IMR-90 (cell line): Measurements from ENCODE around the gene PTGR2. TPM values are rescaled to one million over a fixed set of nuclear protein-coding genes. Genes with fewer than 3 reads are reported as not detected.
A peak's percentile ranks its signal among the peaks of the same experiment; 100 is the strongest.

Experiments used
- ATAC-seq: fragments of 200-7000 bp; cut with Tn5 transposase; 2 replicates; pipeline ENCODE4 v1.9.1; 2020; ENCODE audit warnings: low read depth, mild to moderate bottlenecking, moderate library complexity
- BruUV-seq: library from RNA; stranded (reverse); fragments of 400-500 nt; replicated peaks from 2 replicates; lab custom pipeline; 2021; lab: Mats Ljungman, UMichigan
- CTCF ChIA-PET: fragments of 300-600 bp; formaldehyde crosslinking; extraction: SDS; loops from one replicate; lab custom pipeline; 2021; ENCODE audit warnings: antibody characterized with exemption; lab: Yijun Ruan, JAX
- POLR2A ChIA-PET: fragments of 300-600 bp; sonication (Branson Sonifier 250); formaldehyde crosslinking; loops from one replicate; lab custom pipeline; 2022; ENCODE audit warnings: antibody characterized with exemption; ENCODE audit not compliant: unreplicated experiment; lab: Charles Lee
- DNase-seq: peaks from one replicate; pipeline ENCODE4 v3.0.0; 2013
- H2AFZ ChIP-seq: replicated peaks from 2 replicates; pipeline ENCODE3; 2013; ENCODE audit warnings: low read length, mild to moderate bottlenecking; ENCODE audit not compliant: poor library complexity
- H2AK5ac ChIP-seq: 2 replicates; pipeline ENCODE4 v1.6.1; 2013; ENCODE audit warnings: low read depth, low read length, inconsistent platforms
- H2AK9ac ChIP-seq: replicated peaks from 2 replicates; pipeline ENCODE3; 2013; ENCODE audit warnings: mild to moderate bottlenecking, low read depth, low read length, moderate library complexity; ENCODE audit not compliant: poor library complexity
- H2BK120ac ChIP-seq: 2 replicates; pipeline ENCODE4 v1.6.1; 2013; ENCODE audit warnings: low read depth, low read length, inconsistent platforms
- H2BK15ac ChIP-seq: 3 replicates; pipeline ENCODE4 v1.6.1; 2013; ENCODE audit warnings: low read depth, low read length, inconsistent platforms
- H2BK20ac ChIP-seq: 2 replicates; pipeline ENCODE4 v1.6.1; 2013; ENCODE audit warnings: low read depth, mild to moderate bottlenecking, inconsistent platforms, low read length, moderate library complexity
- H2BK5ac ChIP-seq: 2 replicates; pipeline ENCODE4 v1.6.1; 2013; ENCODE audit warnings: mild to moderate bottlenecking, low read depth, low read length, inconsistent platforms; ENCODE audit not compliant: poor library complexity, severe bottlenecking
- H3K14ac ChIP-seq: replicated peaks from 2 replicates; pipeline ENCODE4 v1.6.1; 2013; ENCODE audit warnings: low read depth, low read length, inconsistent platforms
- H3K18ac ChIP-seq: 2 replicates; pipeline ENCODE4 v1.6.1; 2013; ENCODE audit warnings: low read depth, low read length, control low read depth
- H3K23ac ChIP-seq: 2 replicates; pipeline ENCODE4 v1.6.1; 2013; ENCODE audit warnings: low read depth, low read length, inconsistent platforms
- H3K27ac ChIP-seq: 2 replicates; pipeline ENCODE4 v1.5.1; 2013; ENCODE audit warnings: mild to moderate bottlenecking, control low read depth, low read length; ENCODE audit not compliant: insufficient read depth
- H3K27me3 ChIP-seq: 2 replicates; pipeline ENCODE4 v1.6.1; 2013; ENCODE audit warnings: low read length; ENCODE audit not compliant: control insufficient read depth, insufficient read depth
- H3K36me3 ChIP-seq: 2 replicates; pipeline ENCODE4 v1.6.1; 2013; ENCODE audit warnings: low read length, mixed read lengths; ENCODE audit not compliant: control insufficient read depth, insufficient read depth
- H3K4ac ChIP-seq: 2 replicates; pipeline ENCODE4 v1.6.1; 2013; ENCODE audit warnings: low read depth, low read length, inconsistent platforms
- H3K4me1 ChIP-seq: 2 replicates; pipeline ENCODE4 v1.6.1; 2013; ENCODE audit warnings: low read length, mixed read lengths; ENCODE audit not compliant: control insufficient read depth, insufficient read depth
- H3K4me2 ChIP-seq: 2 replicates; pipeline ENCODE4 v1.6.1; 2013; ENCODE audit warnings: low read depth, mild to moderate bottlenecking, control low read depth, low read length, moderate library complexity
- H3K4me3 ChIP-seq: 2 replicates; pipeline ENCODE4 v1.5.1; 2013; ENCODE audit warnings: low read depth, mild to moderate bottlenecking, control low read depth, low read length, moderate library complexity; ENCODE audit not compliant: insufficient read depth
- H3K56ac ChIP-seq: 2 replicates; pipeline ENCODE4 v1.6.1; 2013; ENCODE audit warnings: low read length, inconsistent platforms; ENCODE audit not compliant: insufficient read depth; ENCODE audit errors: extremely low read depth
- H3K79me1 ChIP-seq, 2 experiments: 2 replicates each; pipeline ENCODE4 v1.6.1; 2013; ENCODE audit warnings: low read length in 2 of 2, inconsistent platforms in 1 of 2, low read depth in 1 of 2
- H3K9ac ChIP-seq: 2 replicates; pipeline ENCODE4 v1.6.1; 2013; ENCODE audit warnings: low read depth, low read length, control low read depth
- H3K9me1 ChIP-seq: 2 replicates; pipeline ENCODE4 v1.6.1; 2013; ENCODE audit warnings: low read length, inconsistent platforms; ENCODE audit not compliant: insufficient read depth
- H3K9me3 ChIP-seq: 2 replicates; pipeline ENCODE4 v1.6.1; 2013; ENCODE audit warnings: low read length; ENCODE audit not compliant: control insufficient read depth, insufficient read depth
- H4K20me1 ChIP-seq: 2 replicates; pipeline ENCODE4 v1.6.1; 2013; ENCODE audit warnings: low read length, inconsistent platforms; ENCODE audit not compliant: insufficient read depth
- H4K5ac ChIP-seq: 2 replicates; pipeline ENCODE4 v1.6.1; 2013; ENCODE audit warnings: mild to moderate bottlenecking, low read depth, low read length, control low read depth
- H4K8ac ChIP-seq, 2 experiments: 2 replicates each; pipeline ENCODE4 v1.6.1; 2013; ENCODE audit warnings: low read depth in 2 of 2, low read length in 2 of 2, control low read depth in 1 of 2, inconsistent platforms in 1 of 2
- H4K91ac ChIP-seq: 2 replicates; pipeline ENCODE4 v1.6.1; 2013; ENCODE audit warnings: low read depth, low read length, inconsistent platforms; ENCODE audit not compliant: insufficient read depth
- BHLHE40 ChIP-seq: fragments of 150-350 bp; IDR thresholded peaks from 2 replicates; pipeline ENCODE4 v1.6.1; 2016; ENCODE audit warnings: mild to moderate bottlenecking, low read depth, low read length
- CHD1 ChIP-seq: IDR thresholded peaks from 2 replicates; pipeline ENCODE4 v1.6.1; 2012; ENCODE audit warnings: low read depth, low read length, improper control_type of control experiment
- FOS ChIP-seq: fragments of 150-350 bp; IDR thresholded peaks from 2 replicates; pipeline ENCODE4 v1.6.1; 2016; ENCODE audit warnings: low read depth, low read length
- MAFK ChIP-seq: IDR thresholded peaks from 2 replicates; pipeline ENCODE4 v1.6.1; 2012; ENCODE audit warnings: low read depth, low read length, improper control_type of control experiment
- MAZ ChIP-seq: IDR thresholded peaks from 2 replicates; pipeline ENCODE4 v1.6.1; 2012; ENCODE audit warnings: low read depth, mild to moderate bottlenecking, low read length, improper control_type of control experiment, moderate library complexity, borderline replicate concordance
- MXI1 ChIP-seq: IDR thresholded peaks from 2 replicates; pipeline ENCODE4 v1.6.1; 2012; ENCODE audit warnings: low read depth, mild to moderate bottlenecking, low read length, moderate library complexity, borderline replicate concordance
- NFE2L2 ChIP-seq: fragments of 150-350 bp; IDR thresholded peaks from 2 replicates; pipeline ENCODE4 v1.6.1; 2016; ENCODE audit warnings: low read depth, mild to moderate bottlenecking, low read length
- POLR2A ChIP-seq: IDR thresholded peaks from 2 replicates; pipeline ENCODE4 v1.6.1; 2012; ENCODE audit warnings: mild to moderate bottlenecking, low read depth, low read length
- RAD21 ChIP-seq: IDR thresholded peaks from 2 replicates; pipeline ENCODE4 v1.6.1; 2012; ENCODE audit warnings: low read length, improper control_type of control experiment
- RCOR1 ChIP-seq: IDR thresholded peaks from 2 replicates; pipeline ENCODE4 v1.6.1; 2012; ENCODE audit warnings: mild to moderate bottlenecking, low read length, improper control_type of control experiment; ENCODE audit not compliant: insufficient replicate concordance
- RFX5 ChIP-seq: IDR thresholded peaks from 2 replicates; pipeline ENCODE4 v1.8.0; 2012; ENCODE audit warnings: low read depth, mild to moderate bottlenecking, low read length, moderate library complexity
- SMC3 ChIP-seq: fragments of 150-350 bp; IDR thresholded peaks from 2 replicates; pipeline ENCODE4 v1.6.1; 2016; ENCODE audit warnings: low read depth, mild to moderate bottlenecking, antibody characterized with exemption, low read length, moderate library complexity
- WGBS, 2 experiments: methylation state at CpG; one replicate each; pipeline versions ENCODE4 v1.1.5 to v1.1.7; 2013; ENCODE audit warnings: missing lambda C conversion rate in 2 of 2; ENCODE audit not compliant: insufficient read length in 1 of 2; ENCODE audit errors: extremely low coverage in 2 of 2; 5-methylcytosine and 5-hydroxymethylcytosine counted together
- dilution Hi-C: fragments of 300-500 bp; cut with HindIII; formaldehyde crosslinking; loops from one replicate; pipeline ENCODE4 v1.14.3; 2018; ENCODE audit warnings: low sequenced_read_pairs; ENCODE audit not compliant: unreplicated experiment
- in situ Hi-C: fragments of 300-500 bp; cut with MboI; formaldehyde crosslinking; loops from 3 replicates; pipeline ENCODE4 v1.14.3; 2019; ENCODE audit warnings: low sequenced_read_pairs, inconsistent platforms, mixed read lengths
- intact Hi-C: fragments of 100-400 bp; cut with micrococcal nuclease; formaldehyde crosslinking; loops from 2 replicates; pipeline ENCODE4 v1.10.0; 2022
- polyA plus RNA-seq, 3 experiments: library from polyadenylated mRNA; depleted of rRNA; stranded (reverse); fragments of >200 nt; gene quantifications; 2 replicates each; pipeline ENCODE4 v1.2.3, GENCODE V29; 2012; ENCODE audit warnings: low replicate concordance in 1 of 3
- total RNA-seq: library from RNA; depleted of rRNA; stranded (reverse); fragments of >200 nt; gene quantifications from 2 replicates; pipeline ENCODE4 v1.2.3, GENCODE V29; 2012
- TF ChIP-seq, protein P1 (sequence below): conservative IDR thresholded peaks from 2 replicates; pipeline ENCODE4 v1.5.1; 2012; ENCODE audit warnings: mild to moderate bottlenecking, low read depth, low read length, improper control_type of control experiment
- TF ChIP-seq, protein P2 (sequence below): fragments of 150-350 bp; IDR thresholded peaks from 2 replicates; pipeline ENCODE4 v1.6.1; 2017; ENCODE audit warnings: mild to moderate bottlenecking, antibody characterized with exemption, low read length, low read depth
- TF ChIP-seq, protein P3 (sequence below): fragments of 150-350 bp; IDR thresholded peaks from 2 replicates; pipeline ENCODE4 v1.6.1; 2016; ENCODE audit warnings: low read depth, mild to moderate bottlenecking, low read length, moderate library complexity, borderline replicate concordance

PTGR2 gene
- total and polyA plus RNA-seq, 2 of the 4 experiments (the other 2 are of a cell fraction) = 1.3 to 3.2 TPM

DNA sequence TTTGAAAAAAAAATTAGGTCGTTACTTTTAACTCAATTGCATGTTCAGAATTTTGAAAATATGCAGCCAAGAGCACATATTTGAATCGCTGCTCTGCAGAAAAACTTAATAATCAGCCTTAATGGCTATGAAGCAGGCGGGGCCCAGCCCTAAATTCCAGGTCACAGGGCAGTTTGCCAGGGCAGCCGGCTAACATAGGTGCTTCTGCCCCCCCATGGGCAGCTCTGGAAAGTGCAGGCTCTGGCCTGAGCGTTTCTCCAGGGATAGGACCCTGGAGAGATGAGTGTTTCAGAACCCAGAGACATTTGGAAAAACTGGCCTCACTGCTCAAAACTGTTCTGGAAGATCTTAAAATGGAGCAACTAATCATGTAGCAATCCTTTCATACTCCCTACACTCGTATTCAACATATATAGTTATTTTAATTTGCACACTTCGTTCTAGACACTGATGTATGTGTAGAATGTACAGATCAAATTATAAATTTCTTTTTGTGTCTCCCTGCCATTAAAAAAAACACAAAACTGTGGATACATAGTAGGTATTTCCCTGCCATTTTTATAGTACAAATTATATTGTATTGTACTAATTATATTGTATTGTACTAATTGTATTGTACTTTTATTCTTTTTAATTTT is 26.0 kb upstream of the PTGR2 start:
- dilution Hi-C loops (no loop called here), intact Hi-C loops (loop anchor here (1.0 to 5.0 kb wide), 4 partner anchors 39 to 97 kb away; a partner anchor contains a TSS), in situ Hi-C loops (loop anchor here (5.0 kb wide), 1 partner anchor 73 kb away; no protein-coding TSS in a partner anchor)
- no CpG with 5 or more reads among the region's 7 CpGs for WGBS, 2 experiments
- H2BK120ac ChIP-seq = no peak overlapping the region
- H3K9me1 ChIP-seq = no peaks in the 10 kb centered on the region; the same call in 1 of the 2 replicates
- H3K18ac ChIP-seq = no peak overlapping the region
- no peak overlapping the region for H3K9ac ChIP-seq
- no peak overlapping the region for H2AK5ac ChIP-seq
- no peak overlapping the region for H3K27ac ChIP-seq
- H3K27me3 ChIP-seq = no peaks in the 10 kb centered on the region; the same call in 1 of the 2 replicates
- no peak overlapping the region for H4K5ac ChIP-seq
- H3K79me1 ChIP-seq = no peaks in the 10 kb centered on the region
- no peaks in the 10 kb centered on the region for H4K20me1 ChIP-seq
- no peaks in the 10 kb centered on the region for H3K9me3 ChIP-seq
- no TSS peak for BruUV-seq
- H4K8ac ChIP-seq = no peak overlapping the region
- no peak overlapping the region for H3K4me3 ChIP-seq
- CTCF ChIA-PET = interaction anchor here (0.5 to 1.8 kb wide), 7 partner anchors 9 to 214 kb away, joined by 3 to 7 read pairs (median 3); no protein-coding TSS in a partner anchor
- H3K36me3 ChIP-seq = no peaks in the 10 kb centered on the region
- no peak overlapping the region for H2AK9ac ChIP-seq
- POLR2A ChIA-PET = no interaction called here
- peak; percentile 98 for ATAC-seq
- H2AFZ ChIP-seq = peak overlapping the region; percentile 65
- no peak overlapping the region for H2BK20ac ChIP-seq
- H4K91ac ChIP-seq = no peak overlapping the region
- no peak overlapping the region for H2BK5ac ChIP-seq
- H3K4me1 ChIP-seq = no peaks in the 10 kb centered on the region
- DNase-seq = peak; percentile 78
- no peak overlapping the region for H3K4me2 ChIP-seq
- no peak overlapping the region for H3K23ac ChIP-seq
- no peak overlapping the region for H3K4ac ChIP-seq
- no peak overlapping the region; the same call in 2 of the 3 replicates for H2BK15ac ChIP-seq
- no peak overlapping the region for H3K56ac ChIP-seq
- H3K14ac ChIP-seq = no peak overlapping the region
- TF ChIP-seq RAD21 (peak; percentile 89), BHLHE40 (no peak), RFX5 (no peak), RCOR1 (no peak), CHD1 (peak; percentile 59; the same call in 1 of the 2 replicates), MAZ (0 out of 2 replicates have a peak, but pooled peaks have one; percentile 28), SMC3 (peak; percentile 84), POLR2A (no peak), NFE2L2 (no peak), FOS (no peak), MAFK (no peak), MXI1 (no peak)
- TF ChIP-seq, protein P1, sequence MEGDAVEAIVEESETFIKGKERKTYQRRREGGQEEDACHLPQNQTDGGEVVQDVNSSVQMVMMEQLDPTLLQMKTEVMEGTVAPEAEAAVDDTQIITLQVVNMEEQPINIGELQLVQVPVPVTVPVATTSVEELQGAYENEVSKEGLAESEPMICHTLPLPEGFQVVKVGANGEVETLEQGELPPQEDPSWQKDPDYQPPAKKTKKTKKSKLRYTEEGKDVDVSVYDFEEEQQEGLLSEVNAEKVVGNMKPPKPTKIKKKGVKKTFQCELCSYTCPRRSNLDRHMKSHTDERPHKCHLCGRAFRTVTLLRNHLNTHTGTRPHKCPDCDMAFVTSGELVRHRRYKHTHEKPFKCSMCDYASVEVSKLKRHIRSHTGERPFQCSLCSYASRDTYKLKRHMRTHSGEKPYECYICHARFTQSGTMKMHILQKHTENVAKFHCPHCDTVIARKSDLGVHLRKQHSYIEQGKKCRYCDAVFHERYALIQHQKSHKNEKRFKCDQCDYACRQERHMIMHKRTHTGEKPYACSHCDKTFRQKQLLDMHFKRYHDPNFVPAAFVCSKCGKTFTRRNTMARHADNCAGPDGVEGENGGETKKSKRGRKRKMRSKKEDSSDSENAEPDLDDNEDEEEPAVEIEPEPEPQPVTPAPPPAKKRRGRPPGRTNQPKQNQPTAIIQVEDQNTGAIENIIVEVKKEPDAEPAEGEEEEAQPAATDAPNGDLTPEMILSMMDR = peak; percentile 88
- TF ChIP-seq, protein P2, sequence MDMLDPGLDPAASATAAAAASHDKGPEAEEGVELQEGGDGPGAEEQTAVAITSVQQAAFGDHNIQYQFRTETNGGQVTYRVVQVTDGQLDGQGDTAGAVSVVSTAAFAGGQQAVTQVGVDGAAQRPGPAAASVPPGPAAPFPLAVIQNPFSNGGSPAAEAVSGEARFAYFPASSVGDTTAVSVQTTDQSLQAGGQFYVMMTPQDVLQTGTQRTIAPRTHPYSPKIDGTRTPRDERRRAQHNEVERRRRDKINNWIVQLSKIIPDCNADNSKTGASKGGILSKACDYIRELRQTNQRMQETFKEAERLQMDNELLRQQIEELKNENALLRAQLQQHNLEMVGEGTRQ = no peak
- TF ChIP-seq, protein P3, sequence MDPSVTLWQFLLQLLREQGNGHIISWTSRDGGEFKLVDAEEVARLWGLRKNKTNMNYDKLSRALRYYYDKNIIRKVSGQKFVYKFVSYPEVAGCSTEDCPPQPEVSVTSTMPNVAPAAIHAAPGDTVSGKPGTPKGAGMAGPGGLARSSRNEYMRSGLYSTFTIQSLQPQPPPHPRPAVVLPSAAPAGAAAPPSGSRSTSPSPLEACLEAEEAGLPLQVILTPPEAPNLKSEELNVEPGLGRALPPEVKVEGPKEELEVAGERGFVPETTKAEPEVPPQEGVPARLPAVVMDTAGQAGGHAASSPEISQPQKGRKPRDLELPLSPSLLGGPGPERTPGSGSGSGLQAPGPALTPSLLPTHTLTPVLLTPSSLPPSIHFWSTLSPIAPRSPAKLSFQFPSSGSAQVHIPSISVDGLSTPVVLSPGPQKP = no peak
